KG1 (cell line): Measurements from ENCODE around the gene FITM1.

ENCODE experiments used
- DNase-seq: peaks from one replicate; lab custom pipeline; 2025; lab: John Stamatoyannopoulos, UW

FITM1 gene

GRCh38 chr14:24160850-24161804 lies 30.7 kb downstream of the FITM1 start, which contains the start of gene IRF9:
Gene IRF9, plus strand, starts transcription at chr14:24161265. Its CDS starts 880 bp downstream, at chr14:24162145.
- DNase-seq = peak; percentile 91

DNA sequence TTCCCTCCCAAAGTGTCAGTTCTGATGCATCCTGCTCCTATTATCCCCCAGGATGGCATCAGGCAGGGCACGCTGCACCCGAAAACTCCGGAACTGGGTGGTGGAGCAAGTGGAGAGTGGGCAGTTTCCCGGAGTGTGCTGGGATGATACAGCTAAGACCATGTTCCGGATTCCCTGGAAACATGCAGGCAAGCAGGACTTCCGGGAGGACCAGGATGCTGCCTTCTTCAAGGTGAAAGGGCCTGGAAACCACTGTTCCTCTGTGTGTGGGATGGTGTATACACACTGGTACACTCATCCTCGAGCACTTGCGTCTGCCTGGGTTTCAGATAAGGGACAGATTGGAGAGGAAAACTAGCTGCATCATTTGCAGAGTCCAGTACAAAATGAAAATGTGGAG lies 31.6 kb downstream of the FITM1 start:
- DNase-seq = no peak

GRCh38 chr14:24164518-24164991 lies 34.1 kb downstream of the FITM1 start:
- no peak for DNase-seq

DNA sequence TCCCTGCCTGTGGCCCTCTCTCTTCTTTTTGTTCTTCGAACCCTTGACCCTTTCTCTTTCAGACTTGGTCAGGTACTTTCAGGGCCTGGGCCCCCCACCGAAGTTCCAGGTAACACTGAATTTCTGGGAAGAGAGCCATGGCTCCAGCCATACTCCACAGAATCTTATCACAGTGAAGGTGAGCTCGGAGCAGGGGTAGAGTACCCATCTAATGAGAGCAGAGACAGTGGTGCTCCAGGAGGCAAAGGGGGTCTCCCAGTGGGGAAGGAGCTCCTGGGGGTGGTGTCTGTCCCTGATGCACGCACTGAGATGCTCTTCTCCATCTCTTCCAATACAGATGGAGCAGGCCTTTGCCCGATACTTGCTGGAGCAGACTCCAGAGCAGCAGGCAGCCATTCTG lies 35.3 kb downstream of the FITM1 start:
- no peak for DNase-seq

GRCh38 chr14:24167469-24168114 lies 37.1 kb downstream of the FITM1 start:
- DNase-seq = no peak

DNA sequence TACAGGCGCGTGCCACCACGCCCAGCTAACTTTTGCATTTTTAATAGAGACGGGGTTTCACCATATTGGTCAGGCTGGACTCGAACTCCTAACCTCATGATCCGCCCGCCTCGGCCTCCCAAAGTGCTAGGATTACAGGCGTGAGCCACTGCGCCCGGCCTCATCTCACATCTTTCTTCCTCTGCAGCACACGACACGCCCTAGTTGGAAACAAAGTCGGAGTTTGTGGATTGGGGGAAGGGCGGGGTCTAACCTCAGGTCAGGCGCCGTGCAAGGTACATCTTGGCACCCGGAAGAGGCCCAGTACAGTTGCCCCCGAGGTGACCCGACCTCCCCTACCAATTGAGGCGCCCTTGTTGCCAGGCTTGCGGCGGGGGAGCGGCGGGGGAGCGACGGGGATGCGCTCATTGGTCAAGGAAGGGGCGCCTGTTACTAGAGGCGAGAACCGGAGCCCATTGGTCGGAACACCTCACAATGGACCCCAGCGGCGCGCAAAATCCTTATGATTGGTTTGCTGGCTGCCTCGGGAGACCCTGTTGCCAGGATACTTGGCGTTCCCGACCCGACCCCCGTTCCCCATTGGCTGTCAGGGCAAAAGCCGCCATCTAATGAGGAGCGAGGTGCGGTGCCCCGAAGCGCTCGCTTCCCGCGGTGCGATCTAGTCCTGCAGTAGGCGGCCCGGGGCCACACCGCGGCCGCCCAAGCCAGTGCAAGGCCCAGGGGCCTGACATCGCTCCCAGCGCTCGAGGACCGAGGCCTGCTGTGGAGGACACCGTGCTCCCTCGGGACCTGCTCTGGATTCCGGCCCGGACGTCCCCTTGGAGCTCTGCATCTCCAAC lies 41.2 kb downstream of the FITM1 start, which contains the start of gene REC8:
REC8 (plus strand) TSS at position 659 of the 839 bp plus-strand sequence. CDS start 473 bp downstream, outside the sequence.
- DNase-seq = no peak

DNA sequence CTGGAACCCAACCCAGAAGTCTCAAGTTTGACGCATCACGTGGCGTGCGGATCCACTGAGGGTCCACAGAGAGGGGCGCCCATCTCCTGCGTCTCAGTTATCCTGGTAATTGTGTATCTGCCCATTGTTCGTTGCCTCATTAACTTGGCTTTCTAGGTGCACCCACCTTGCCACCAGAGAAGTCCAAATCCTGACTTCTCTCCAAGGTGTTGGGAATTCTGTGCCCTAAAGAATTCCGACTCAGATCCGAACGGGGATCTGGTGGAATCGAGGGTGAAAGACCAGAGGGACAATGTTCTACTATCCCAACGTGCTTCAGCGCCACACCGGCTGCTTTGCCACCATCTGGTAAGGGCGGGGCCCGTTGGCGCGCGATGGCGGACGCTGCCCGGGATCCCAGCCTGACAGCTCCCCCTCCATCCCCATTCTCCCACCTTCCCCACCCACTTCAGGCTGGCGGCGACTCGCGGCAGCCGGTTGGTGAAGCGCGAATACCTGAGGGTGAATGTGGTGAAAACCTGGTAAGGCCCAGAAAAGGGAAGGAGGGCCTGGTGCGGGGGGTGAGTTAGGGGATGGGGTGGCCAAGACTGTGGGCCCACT lies 41.9 kb downstream of the FITM1 start:
- no peak for DNase-seq

GRCh38 chr14:24172871-24173281 lies 42.4 kb downstream of the FITM1 start:
- DNase-seq = no peak

DNA sequence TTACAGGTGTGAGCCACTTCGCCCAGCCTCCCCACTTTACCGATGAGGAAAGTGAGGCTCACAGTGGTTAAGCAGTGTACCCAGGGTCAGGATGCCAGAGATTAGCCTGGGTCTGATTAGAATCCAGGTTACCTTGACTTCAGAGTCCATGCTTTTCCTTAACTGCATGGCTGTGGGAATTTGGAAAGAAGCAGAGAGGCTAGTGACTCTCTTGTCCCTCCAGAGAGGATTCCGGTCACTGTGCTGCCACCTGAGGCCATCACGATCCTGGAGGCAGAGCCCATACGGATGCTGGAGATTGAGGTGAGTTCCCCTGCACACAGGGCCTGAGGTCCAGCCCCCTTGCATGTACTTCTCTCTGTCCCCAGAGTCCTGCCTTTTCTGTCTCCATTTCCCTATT lies 46.1 kb downstream of the FITM1 start:
- no peak for DNase-seq

- no peak for DNase-seq
Measured at GRCh38 chr14:24177041-24177825, 46.8 kb downstream of the FITM1 start.

GRCh38 chr14:24177891-24178290 lies 47.4 kb downstream of the FITM1 start:
- DNase-seq = no peak

DNA sequence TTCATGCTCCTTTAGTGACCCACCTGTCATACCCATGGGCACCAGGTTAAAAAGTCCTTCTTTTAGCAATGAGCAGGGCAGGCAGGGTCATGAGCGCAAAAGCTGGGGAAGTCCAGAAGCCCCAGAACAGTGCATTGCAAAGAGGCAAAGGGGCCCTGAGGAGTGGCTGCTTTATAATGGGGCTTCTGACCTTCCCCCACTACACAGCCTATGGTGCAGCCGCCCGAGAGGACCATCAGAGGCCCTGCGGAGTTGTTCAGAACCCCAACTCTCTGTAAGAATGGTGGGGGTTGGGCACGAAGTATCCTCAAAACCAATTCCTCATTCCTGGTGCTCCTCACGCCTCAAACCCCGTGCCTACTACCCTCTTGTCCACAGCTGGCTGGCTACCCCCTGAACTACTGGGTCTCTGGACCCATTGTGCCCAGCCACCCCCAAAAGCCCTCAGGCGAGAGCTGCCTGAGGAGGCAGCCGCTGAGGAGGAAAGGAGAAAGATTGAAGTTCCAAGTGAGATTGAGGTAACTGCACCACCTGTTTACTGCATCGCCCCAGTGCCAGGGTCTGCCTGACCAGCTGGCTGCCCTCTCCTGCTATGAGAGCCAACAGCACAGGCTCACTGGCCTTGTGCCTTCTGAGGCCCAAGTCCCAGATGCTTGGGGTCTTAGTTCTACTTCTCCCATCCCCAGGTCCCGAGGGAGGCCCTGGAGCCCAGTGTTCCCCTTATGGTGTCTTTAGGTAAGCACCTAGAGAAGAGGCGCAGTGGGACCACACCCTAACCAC lies 48.1 kb downstream of the FITM1 start:
- no peak for DNase-seq

DNA sequence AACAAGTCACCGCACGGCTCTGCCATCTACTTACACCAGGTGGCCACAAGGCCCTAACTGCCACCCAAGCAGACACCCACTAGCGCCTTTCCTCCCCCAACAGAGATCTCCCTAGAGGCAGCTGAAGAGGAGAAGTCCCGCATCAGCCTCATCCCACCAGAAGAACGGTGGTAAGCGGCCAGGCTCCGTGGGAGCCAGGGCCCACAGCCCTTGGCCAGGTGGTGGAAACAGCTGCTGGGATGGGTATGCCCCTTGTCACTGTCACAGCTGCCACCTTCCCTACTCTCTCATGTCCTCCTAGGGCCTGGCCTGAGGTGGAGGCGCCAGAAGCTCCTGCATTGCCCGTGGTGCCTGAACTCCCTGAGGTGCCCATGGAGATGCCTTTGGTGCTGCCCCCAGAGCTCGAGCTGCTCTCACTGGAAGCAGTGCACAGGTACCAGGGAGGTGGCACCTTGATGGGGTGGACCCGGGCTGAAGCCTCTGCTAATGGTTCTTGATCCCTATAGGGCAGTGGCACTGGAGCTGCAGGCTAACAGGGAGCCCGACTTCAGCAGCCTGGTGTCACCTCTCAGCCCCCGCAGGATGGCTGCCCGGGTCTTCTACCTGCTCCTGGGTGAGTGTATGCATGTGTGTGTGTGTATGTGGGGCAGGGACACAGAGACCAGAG lies 49.0 kb downstream of the FITM1 start:
- DNase-seq = no peak

GRCh38 chr14:24179961-24180796 lies 49.7 kb downstream of the FITM1 start:
- DNase-seq = no peak

- DNase-seq = no peak
Measured at GRCh38 chr14:24181371-24182077, 51.1 kb downstream of the FITM1 start.
